SK-N-MC (cell line): ENCODE results near the gene GRIA3.

Source experiments
- DNase-seq: peaks from one replicate; pipeline ENCODE4 v3.0.0-alpha.2; 2011; ENCODE audit warnings: low read depth, low spot score
- H3K27ac ChIP-seq: fragments of 200-600 bp; sonication (generic); 2 replicates; pipeline ENCODE4 v1.5.1; 2016; ENCODE audit warnings: mixed run types
- H3K36me3 ChIP-seq: fragments of 200-600 bp; sonication (generic); 2 replicates; pipeline ENCODE4 v1.6.1; 2017; ENCODE audit warnings: antibody characterized with exemption, low read length, mixed read lengths; ENCODE audit not compliant: insufficient read depth
- H3K4me3 ChIP-seq: fragments of 200-600 bp; sonication (generic); 2 replicates; pipeline ENCODE4 v1.5.1; 2016
- H3K9ac ChIP-seq: fragments of 200-600 bp; sonication (generic); 2 replicates; pipeline ENCODE4 v1.8.0; 2017; ENCODE audit warnings: mixed run types, mixed read lengths; ENCODE audit not compliant: insufficient read length
- H3K9me3 ChIP-seq: fragments of 200-600 bp; sonication (generic); 2 replicates; pipeline ENCODE4 v1.6.1; 2017; ENCODE audit warnings: low read depth, mild to moderate bottlenecking, antibody characterized with exemption, low read length, moderate library complexity, mixed read lengths
- EZH2 ChIP-seq: fragments of 200-600 bp; sonication (generic); IDR thresholded peaks from one replicate; pipeline ENCODE4 v1.6.1; 2017; ENCODE audit warnings: antibody characterized with exemption
- FOXP2 ChIP-seq: optimal IDR thresholded peaks from 2 replicates; pipeline ENCODE3; 2011; ENCODE audit warnings: mild to moderate bottlenecking, moderate library complexity; ENCODE audit not compliant: insufficient read depth; ENCODE audit errors: extremely low read length, control extremely low read depth
- POLR2AphosphoS5 ChIP-seq: IDR thresholded peaks from 2 replicates; pipeline ENCODE4 v1.6.1; 2012; ENCODE audit warnings: mild to moderate bottlenecking, low read depth, low read length, borderline replicate concordance

The GRIA3 gene

GRCh38 chrX:123206176-123206575 lies 22.1 kb downstream of the GRIA3 start:
- Histone ChIP-seq H3K36me3 (no peaks in the 10 kb centered on the region), H3K27ac (no peak overlapping the region), H3K9me3 (no peaks in the 10 kb centered on the region), H3K4me3 (no peak overlapping the region), H3K9ac (no peak overlapping the region)
- no peak for DNase-seq
- TF ChIP-seq POLR2AphosphoS5, result no peak

GRCh38 chrX:123210252-123210651 lies 26.2 kb downstream of the GRIA3 start:
- Histone ChIP-seq H3K9me3 (no peaks in the 10 kb centered on the region), H3K27ac (no peak overlapping the region), H3K9ac (no peak overlapping the region), H3K4me3 (no peak overlapping the region), H3K36me3 (no peaks in the 10 kb centered on the region)
- DNase-seq, result no peak
- TF ChIP-seq EZH2 (no peak), FOXP2 (no peak), POLR2AphosphoS5 (no peak)

- DNase-seq, result no peak
- no peak overlapping the region for H3K4me3 ChIP-seq
- TF ChIP-seq EZH2, result no peak
- no peak for TF ChIP-seq POLR2AphosphoS5
- no peak for TF ChIP-seq FOXP2
- H3K9me3 ChIP-seq, result no peaks in the 10 kb centered on the region
- H3K27ac ChIP-seq, result no peak overlapping the region
- H3K36me3 ChIP-seq, result no peaks in the 10 kb centered on the region
- no peak overlapping the region for H3K9ac ChIP-seq
Measured at GRCh38 chrX:123215397-123216089, 31.5 kb downstream of the GRIA3 start.

GRCh38 chrX:123217077-123217476 lies 33.0 kb downstream of the GRIA3 start:
- TF ChIP-seq POLR2AphosphoS5 (no peak), EZH2 (no peak), FOXP2 (no peak)
- no peak overlapping the region for H3K4me3 ChIP-seq
- H3K36me3 ChIP-seq, result no peaks in the 10 kb centered on the region
- no peak overlapping the region for H3K27ac ChIP-seq
- no peaks in the 10 kb centered on the region for H3K9me3 ChIP-seq
- H3K9ac ChIP-seq, result no peak overlapping the region
- DNase-seq, result no peak

- no peak for TF ChIP-seq FOXP2
- no peak for TF ChIP-seq POLR2AphosphoS5
- DNase-seq, result no peak
- no peaks in the 10 kb centered on the region for H3K9me3 ChIP-seq
- H3K36me3 ChIP-seq, result no peaks in the 10 kb centered on the region
- H3K27ac ChIP-seq, result no peak overlapping the region
- H3K9ac ChIP-seq, result no peak overlapping the region
- no peak overlapping the region for H3K4me3 ChIP-seq
Measured at GRCh38 chrX:123217728-123218127, 33.6 kb downstream of the GRIA3 start.

- Histone ChIP-seq H3K9ac (no peak overlapping the region), H3K4me3 (no peak overlapping the region), H3K36me3 (no peaks in the 10 kb centered on the region), H3K27ac (no peak overlapping the region), H3K9me3 (no peaks in the 10 kb centered on the region)
- TF ChIP-seq FOXP2, result no peak
- TF ChIP-seq POLR2AphosphoS5, result no peak
- no peak for TF ChIP-seq EZH2
- no peak for DNase-seq
Measured at GRCh38 chrX:123219916-123220315, 35.8 kb downstream of the GRIA3 start.

- TF ChIP-seq POLR2AphosphoS5 (no peak), FOXP2 (no peak), EZH2 (no peak)
- no peaks in the 10 kb centered on the region for H3K36me3 ChIP-seq
- no peak overlapping the region for H3K9ac ChIP-seq
- no peak overlapping the region for H3K27ac ChIP-seq
- no peak overlapping the region for H3K4me3 ChIP-seq
- H3K9me3 ChIP-seq, result no peaks in the 10 kb centered on the region
- DNase-seq, result no peak
Measured at GRCh38 chrX:123222920-123223319, 38.8 kb downstream of the GRIA3 start.

- Histone ChIP-seq H3K36me3 (no peaks in the 10 kb centered on the region), H3K9ac (no peak overlapping the region), H3K9me3 (no peaks in the 10 kb centered on the region), H3K4me3 (no peak overlapping the region), H3K27ac (no peak overlapping the region)
- TF ChIP-seq EZH2, result no peak
- no peak for TF ChIP-seq FOXP2
- no peak for TF ChIP-seq POLR2AphosphoS5
- no peak for DNase-seq
Measured at GRCh38 chrX:123223409-123223808, 39.3 kb downstream of the GRIA3 start.

- TF ChIP-seq EZH2 (no peak), FOXP2 (no peak), POLR2AphosphoS5 (no peak)
- Histone ChIP-seq H3K9me3 (no peaks in the 10 kb centered on the region), H3K9ac (no peak overlapping the region), H3K27ac (no peak overlapping the region), H3K4me3 (no peak overlapping the region), H3K36me3 (no peaks in the 10 kb centered on the region)
- no peak for DNase-seq
Measured at GRCh38 chrX:123223859-123224258, 39.8 kb downstream of the GRIA3 start.
